DOHH2 (cell line): ENCODE results near the gene SH3RF3.

Source experiments
- EZH2phosphoT487 ChIP-seq: fragments of 200-600 bp; sonication (generic); IDR thresholded peaks from 2 replicates; pipeline ENCODE4 v1.6.1; 2017; ENCODE audit warnings: borderline replicate concordance, mild to moderate bottlenecking, antibody characterized with exemption, low read length, moderate library complexity, mixed read lengths
- TF ChIP-seq, protein P1 (sequence below): fragments of 200-600 bp; sonication (generic); IDR thresholded peaks from one replicate; pipeline ENCODE4 v1.5.1; 2014; ENCODE audit warnings: antibody characterized with exemption, mild to moderate bottlenecking, low read depth, low read length; ENCODE audit not compliant: poor library complexity, severe bottlenecking

DNA sequence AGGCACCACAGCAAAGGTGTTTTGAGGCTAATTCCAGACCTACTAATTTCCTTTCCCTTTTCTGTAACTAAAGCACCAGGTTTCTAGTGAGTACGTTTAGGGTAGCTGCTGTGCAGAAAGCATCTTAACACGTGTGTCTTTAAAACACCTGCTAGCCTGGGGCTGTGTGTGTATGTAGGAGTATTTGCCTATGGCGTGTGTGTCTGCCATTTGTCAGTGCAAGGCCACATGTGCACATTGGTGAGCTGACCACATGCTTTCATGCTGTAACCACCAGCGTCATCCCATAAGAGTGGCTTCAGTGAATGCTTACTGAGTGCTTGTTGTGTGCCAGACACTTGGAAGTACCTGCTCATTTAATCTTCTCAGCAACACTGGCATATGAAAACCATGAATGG, 243.2 kb downstream of the SH3RF3 start:
- TF ChIP-seq, protein P1, sequence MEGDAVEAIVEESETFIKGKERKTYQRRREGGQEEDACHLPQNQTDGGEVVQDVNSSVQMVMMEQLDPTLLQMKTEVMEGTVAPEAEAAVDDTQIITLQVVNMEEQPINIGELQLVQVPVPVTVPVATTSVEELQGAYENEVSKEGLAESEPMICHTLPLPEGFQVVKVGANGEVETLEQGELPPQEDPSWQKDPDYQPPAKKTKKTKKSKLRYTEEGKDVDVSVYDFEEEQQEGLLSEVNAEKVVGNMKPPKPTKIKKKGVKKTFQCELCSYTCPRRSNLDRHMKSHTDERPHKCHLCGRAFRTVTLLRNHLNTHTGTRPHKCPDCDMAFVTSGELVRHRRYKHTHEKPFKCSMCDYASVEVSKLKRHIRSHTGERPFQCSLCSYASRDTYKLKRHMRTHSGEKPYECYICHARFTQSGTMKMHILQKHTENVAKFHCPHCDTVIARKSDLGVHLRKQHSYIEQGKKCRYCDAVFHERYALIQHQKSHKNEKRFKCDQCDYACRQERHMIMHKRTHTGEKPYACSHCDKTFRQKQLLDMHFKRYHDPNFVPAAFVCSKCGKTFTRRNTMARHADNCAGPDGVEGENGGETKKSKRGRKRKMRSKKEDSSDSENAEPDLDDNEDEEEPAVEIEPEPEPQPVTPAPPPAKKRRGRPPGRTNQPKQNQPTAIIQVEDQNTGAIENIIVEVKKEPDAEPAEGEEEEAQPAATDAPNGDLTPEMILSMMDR: no peak
- no peak for TF ChIP-seq EZH2phosphoT487
